ENCODE data around the gene TIGD2.

GRCh38 chr4:89162496-89162895 is 51.2 kb downstream of the TIGD2 start:
- TF ChIP-seq POLR2AphosphoS5 (IDR thresholded peaks at IDR 0.05; ENCODE audit: insufficient read depth, low read depth, low read length): no peak
- TF ChIP-seq, protein P1, sequence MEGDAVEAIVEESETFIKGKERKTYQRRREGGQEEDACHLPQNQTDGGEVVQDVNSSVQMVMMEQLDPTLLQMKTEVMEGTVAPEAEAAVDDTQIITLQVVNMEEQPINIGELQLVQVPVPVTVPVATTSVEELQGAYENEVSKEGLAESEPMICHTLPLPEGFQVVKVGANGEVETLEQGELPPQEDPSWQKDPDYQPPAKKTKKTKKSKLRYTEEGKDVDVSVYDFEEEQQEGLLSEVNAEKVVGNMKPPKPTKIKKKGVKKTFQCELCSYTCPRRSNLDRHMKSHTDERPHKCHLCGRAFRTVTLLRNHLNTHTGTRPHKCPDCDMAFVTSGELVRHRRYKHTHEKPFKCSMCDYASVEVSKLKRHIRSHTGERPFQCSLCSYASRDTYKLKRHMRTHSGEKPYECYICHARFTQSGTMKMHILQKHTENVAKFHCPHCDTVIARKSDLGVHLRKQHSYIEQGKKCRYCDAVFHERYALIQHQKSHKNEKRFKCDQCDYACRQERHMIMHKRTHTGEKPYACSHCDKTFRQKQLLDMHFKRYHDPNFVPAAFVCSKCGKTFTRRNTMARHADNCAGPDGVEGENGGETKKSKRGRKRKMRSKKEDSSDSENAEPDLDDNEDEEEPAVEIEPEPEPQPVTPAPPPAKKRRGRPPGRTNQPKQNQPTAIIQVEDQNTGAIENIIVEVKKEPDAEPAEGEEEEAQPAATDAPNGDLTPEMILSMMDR (IDR thresholded peaks at IDR 0.05; ENCODE audit: extremely low read depth in 1 of 2, insufficient read depth in 1 of 2, low read depth in 1 of 2, low read length in 2 of 2): no peak
